Fibroblast of lung (primary cell): ENCODE data around the gene BTNL9. TPM values are rescaled to one million over a fixed set of nuclear protein-coding genes. Genes with fewer than 3 reads are reported as not detected.
"Not testable (repeated sequence)": the region's sequence is repeated elsewhere in the genome, so short reads cannot be mapped to it uniquely, and the experiment has no call there.

Experiments
- DNase-seq, 2 donors: peaks; one replicate each; pipeline versions ENCODE4 v3.0.0 to v3.0.0-alpha.2; 2010; ENCODE audit warnings: low read depth in 2 of 2
- H2AFZ ChIP-seq: 2 replicates; pipeline ENCODE4 v1.5.1; 2012; ENCODE audit warnings: low read length, control low read depth, inconsistent platforms
- H3K27ac ChIP-seq: 2 replicates; pipeline ENCODE4 v1.5.1; 2011; ENCODE audit warnings: low read length, control low read depth; ENCODE audit not compliant: insufficient read depth
- H3K27me3 ChIP-seq: 2 replicates; pipeline ENCODE4 v1.5.1; 2011; ENCODE audit warnings: mild to moderate bottlenecking, low read length; ENCODE audit not compliant: control insufficient read depth, insufficient read depth
- H3K36me3 ChIP-seq: 2 replicates; pipeline ENCODE4 v1.5.1; 2011; ENCODE audit warnings: low read length; ENCODE audit not compliant: control insufficient read depth, insufficient read depth
- H3K4me1 ChIP-seq: 2 replicates; pipeline ENCODE4 v1.5.1; 2011; ENCODE audit warnings: low read length; ENCODE audit not compliant: control insufficient read depth, insufficient read depth; ENCODE audit errors: extremely low read depth
- H3K4me2 ChIP-seq: 2 replicates; pipeline ENCODE4 v1.5.1; 2011; ENCODE audit warnings: low read length, control low read depth; ENCODE audit not compliant: insufficient read depth; ENCODE audit errors: extremely low read depth
- H3K4me3 ChIP-seq, 4 experiments: fragments of 200-600 bp in 1 of 4; sonication (generic) in 1 of 4; replicated peaks in 1 of 4; 2 replicates each; pipeline ENCODE4 v1.5.1; 2011 to 2016; ENCODE audit warnings: low read length in 4 of 4, low read depth in 3 of 4, mild to moderate bottlenecking in 3 of 4, control low read depth in 2 of 4, inconsistent platforms in 1 of 4, mixed read lengths in 1 of 4; ENCODE audit not compliant: insufficient read depth in 1 of 4; ENCODE audit errors: control extremely low read depth in 1 of 4
- H3K79me2 ChIP-seq: 2 replicates; pipeline ENCODE4 v1.5.1; 2012; ENCODE audit warnings: mild to moderate bottlenecking, low read length, inconsistent platforms; ENCODE audit not compliant: control insufficient read depth, insufficient read depth
- H3K9ac ChIP-seq: 2 replicates; pipeline ENCODE4 v1.5.1; 2011; ENCODE audit warnings: mild to moderate bottlenecking, low read length, control low read depth; ENCODE audit not compliant: insufficient read depth
- H3K9me3 ChIP-seq: 2 replicates; pipeline ENCODE4 v1.5.1; 2012; ENCODE audit warnings: low read depth, low read length; ENCODE audit not compliant: control insufficient read depth, insufficient read depth
- H4K20me1 ChIP-seq: 2 replicates; pipeline ENCODE4 v1.5.1; 2011; ENCODE audit warnings: low read length; ENCODE audit not compliant: control insufficient read depth, insufficient read depth; ENCODE audit errors: extremely low read depth
- EZH2 ChIP-seq: IDR thresholded peaks from 2 replicates; pipeline ENCODE4 v1.5.1; 2012; ENCODE audit warnings: low read length, control low read depth, mild to moderate bottlenecking; ENCODE audit errors: missing control alignments
- polyA plus RNA-seq, 2 donors: library from polyadenylated mRNA; depleted of rRNA in 1 of 2; stranded (reverse) in 1 of 2; unstranded in 1 of 2; fragments of >200 nt; gene quantifications; 2 replicates each; pipeline ENCODE4 v1.2.1, GENCODE V29; 2011 to 2012; ENCODE audit warnings: missing spikeins in 1 of 2
- total RNA-seq: library from RNA; depleted of rRNA; stranded (reverse); fragments of >200 nt; gene quantifications from 2 replicates; pipeline ENCODE4 v1.2.1, GENCODE V29; 2014
- TF ChIP-seq, protein P1 (sequence below), 2 donors: IDR thresholded peaks in 1 of 2; conservative IDR thresholded peaks in 1 of 2; 1 replicate in 1 of 2; 2 replicates in 1 of 2; pipeline ENCODE4 v1.5.1; 2011 to 2012; ENCODE audit warnings: low read length in 2 of 2, control low read depth in 1 of 2, inconsistent platforms in 1 of 2, low read depth in 1 of 2, mild to moderate bottlenecking in 1 of 2

The BTNL9 gene
- total and polyA plus RNA-seq, 2 donors (not counting 1 experiment from before 2014, with no cell fraction given): not detected

DNA sequence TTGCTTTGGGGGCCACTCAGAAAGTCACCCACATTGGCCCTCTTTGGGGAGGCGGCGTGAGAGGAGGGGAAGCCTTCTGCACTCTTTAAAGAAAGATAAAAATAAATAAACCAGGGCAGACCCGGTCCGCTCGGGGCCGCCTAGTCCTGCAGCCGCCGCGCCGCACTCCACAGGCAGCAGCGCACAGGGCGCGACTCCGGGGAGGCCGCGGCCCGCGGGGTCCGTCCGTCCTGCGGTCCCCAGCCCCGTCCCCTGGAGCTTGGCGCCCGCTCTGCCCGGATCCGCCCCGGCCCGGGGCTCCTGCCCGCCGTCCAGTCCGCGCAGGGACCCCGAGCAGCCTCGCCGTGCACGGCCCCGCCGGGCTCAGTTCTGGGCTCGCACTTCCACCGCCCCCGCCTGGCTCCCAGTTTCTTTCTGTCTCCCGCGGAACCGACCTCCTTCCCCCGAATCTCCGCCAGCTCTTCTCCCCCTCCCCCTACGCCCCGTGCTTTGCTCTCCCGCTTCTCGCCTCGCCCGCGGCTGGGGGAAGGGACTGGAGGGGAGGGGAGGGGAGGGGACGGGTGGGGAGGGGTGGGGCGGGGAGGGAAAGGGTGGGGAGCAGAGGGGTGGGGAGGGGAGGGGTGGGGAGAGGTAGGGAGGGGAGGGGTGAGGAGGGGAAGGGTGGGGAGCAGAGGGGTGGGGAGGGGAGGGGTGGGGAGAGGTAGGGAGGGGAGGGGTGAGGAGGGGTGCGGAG lies 57.9 kb downstream of the BTNL9 start:
- not testable (repeated sequence) for H3K4me3 ChIP-seq, H3K27me3 ChIP-seq, DNase-seq, H3K9me3 ChIP-seq, H4K20me1 ChIP-seq, H3K4me1 ChIP-seq, H3K9ac ChIP-seq, H3K36me3 ChIP-seq, H3K27ac ChIP-seq, H3K4me2 ChIP-seq, H3K79me2 ChIP-seq, H2AFZ ChIP-seq

GRCh38 chr5:181098762-181099601 lies 58.9 kb downstream of the BTNL9 start:
- Histone ChIP-seq H3K4me2 (no peak overlapping the region), H3K4me1 (no peaks in the 10 kb centered on the region), H3K9me3 (no peaks in the 10 kb centered on the region), H3K36me3 (no peaks in the 10 kb centered on the region), H3K4me3 (no peak overlapping the region), H3K27ac (no peak overlapping the region), H4K20me1 (no peaks in the 10 kb centered on the region), H2AFZ (no peak overlapping the region), H3K27me3 (peaks cover 8% of the 10 kb centered on the region), H3K79me2 (no peaks in the 10 kb centered on the region), H3K9ac (no peak overlapping the region)
- TF ChIP-seq, protein P1, sequence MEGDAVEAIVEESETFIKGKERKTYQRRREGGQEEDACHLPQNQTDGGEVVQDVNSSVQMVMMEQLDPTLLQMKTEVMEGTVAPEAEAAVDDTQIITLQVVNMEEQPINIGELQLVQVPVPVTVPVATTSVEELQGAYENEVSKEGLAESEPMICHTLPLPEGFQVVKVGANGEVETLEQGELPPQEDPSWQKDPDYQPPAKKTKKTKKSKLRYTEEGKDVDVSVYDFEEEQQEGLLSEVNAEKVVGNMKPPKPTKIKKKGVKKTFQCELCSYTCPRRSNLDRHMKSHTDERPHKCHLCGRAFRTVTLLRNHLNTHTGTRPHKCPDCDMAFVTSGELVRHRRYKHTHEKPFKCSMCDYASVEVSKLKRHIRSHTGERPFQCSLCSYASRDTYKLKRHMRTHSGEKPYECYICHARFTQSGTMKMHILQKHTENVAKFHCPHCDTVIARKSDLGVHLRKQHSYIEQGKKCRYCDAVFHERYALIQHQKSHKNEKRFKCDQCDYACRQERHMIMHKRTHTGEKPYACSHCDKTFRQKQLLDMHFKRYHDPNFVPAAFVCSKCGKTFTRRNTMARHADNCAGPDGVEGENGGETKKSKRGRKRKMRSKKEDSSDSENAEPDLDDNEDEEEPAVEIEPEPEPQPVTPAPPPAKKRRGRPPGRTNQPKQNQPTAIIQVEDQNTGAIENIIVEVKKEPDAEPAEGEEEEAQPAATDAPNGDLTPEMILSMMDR (conservative IDR thresholded peaks at IDR 0.05 in 1 of 2, IDR thresholded peaks at IDR 0.05 in 1 of 2; ENCODE audit: low read depth in 1 of 2, low read length in 2 of 2): no peak
- peak; percentile 57 for TF ChIP-seq EZH2
- no peak for DNase-seq

GRCh38 chr5:181099602-181100086 lies 59.6 kb downstream of the BTNL9 start:
- TF ChIP-seq EZH2: no peak
- TF ChIP-seq, protein P1 (conservative IDR thresholded peaks at IDR 0.05 in 1 of 2, IDR thresholded peaks at IDR 0.05 in 1 of 2; ENCODE audit: low read depth in 1 of 2, low read length in 2 of 2): no peak
- Histone ChIP-seq H3K9me3 (no peaks in the 10 kb centered on the region), H3K9ac (no peak overlapping the region), H3K27ac (no peak overlapping the region), H3K4me3 (no peak overlapping the region), H3K4me2 (peak overlapping the region; percentile 54), H2AFZ (no peak overlapping the region), H3K79me2 (no peaks in the 10 kb centered on the region), H3K27me3 (peaks cover 8% of the 10 kb centered on the region), H3K4me1 (no peaks in the 10 kb centered on the region), H4K20me1 (no peaks in the 10 kb centered on the region), H3K36me3 (no peaks in the 10 kb centered on the region)
- DNase-seq: no peak
